COLO668 (cell line): Measurements from ENCODE around the gene LRRN2.
A peak's percentile ranks its signal among the peaks of the same experiment; 100 is the strongest.

Source experiments
- DNase-seq: peaks from one replicate; lab custom pipeline; 2025; ENCODE audit not compliant: unreplicated experiment; lab: John Stamatoyannopoulos, UW

The LRRN2 gene

GRCh38 chr1:204663644-204664383 lies 21.7 kb downstream of the LRRN2 start:
- no peak for DNase-seq

GRCh38 chr1:204662530-204662929 lies 23.0 kb downstream of the LRRN2 start:
- no peak for DNase-seq

- no peak for DNase-seq
Observed at GRCh38 chr1:204660509-204660908, 25.0 kb downstream of the LRRN2 start.

- DNase-seq: no peak
Observed at GRCh38 chr1:204659056-204659455, 26.5 kb downstream of the LRRN2 start.

- no peak for DNase-seq
Observed at GRCh38 chr1:204658295-204658694, 27.2 kb downstream of the LRRN2 start.

- DNase-seq: no peak
Observed at GRCh38 chr1:204653590-204654340, 31.8 kb downstream of the LRRN2 start.

- peak; percentile 89 for DNase-seq
Observed at GRCh38 chr1:204652497-204652896, 33.0 kb downstream of the LRRN2 start.

- peak; percentile 98 for DNase-seq
Observed at GRCh38 chr1:204651843-204652421, 33.6 kb downstream of the LRRN2 start.

- DNase-seq: peak; percentile 25
Observed at GRCh38 chr1:204650911-204651570, 34.5 kb downstream of the LRRN2 start.

- DNase-seq: peak; percentile 93
Observed at GRCh38 chr1:204649721-204650521, 35.6 kb downstream of the LRRN2 start.

- DNase-seq: no peak
Observed at GRCh38 chr1:204648576-204648975, 37.0 kb downstream of the LRRN2 start.

GRCh38 chr1:204647805-204648153 lies 37.8 kb downstream of the LRRN2 start:
- DNase-seq: no peak

GRCh38 chr1:204647114-204647804 lies 38.3 kb downstream of the LRRN2 start:
- DNase-seq: peak; percentile 39

GRCh38 chr1:204645666-204646065 lies 39.9 kb downstream of the LRRN2 start:
- DNase-seq: no peak

- no peak for DNase-seq
Observed at GRCh38 chr1:204645251-204645650, 40.3 kb downstream of the LRRN2 start.

- no peak for DNase-seq
Observed at GRCh38 chr1:204643503-204643902, 42.0 kb downstream of the LRRN2 start.

GRCh38 chr1:204641936-204642335 lies 43.6 kb downstream of the LRRN2 start:
- DNase-seq: no peak

GRCh38 chr1:204641455-204641854 lies 44.1 kb downstream of the LRRN2 start:
- DNase-seq: no peak

- no peak for DNase-seq
Observed at GRCh38 chr1:204640578-204640977, 45.0 kb downstream of the LRRN2 start.

- DNase-seq: no peak
Observed at GRCh38 chr1:204634260-204634910, 51.2 kb downstream of the LRRN2 start.
